Activated CD4-positive, alpha-beta T cell treated with anti-CD3 and anti-CD28 coated beads, Interleukin-2, amount 50 U/mL, for 48 hours (primary cell): ENCODE measurements around the gene MRPL37.
"Not testable (repeated sequence)": the region's sequence is repeated elsewhere in the genome, so short reads cannot be mapped to it uniquely, and the experiment has no call there.

ENCODE experiments used
- DNase-seq, 2 experiments: peaks; one replicate each; pipeline ENCODE4 v3.0.0-alpha.2; 2020

The MRPL37 gene

GRCh38 chr1:54199765-54200518, at the start of gene MRPL37, which contains the start of gene CYB5RL:
Gene MRPL37 (plus strand): TSS chr1:54200167. CDS start chr1:54200244, 77 bp downstream.
Gene CYB5RL (minus strand): TSS chr1:54200030. CDS start chr1:54195616, 4,414 bp downstream.
- DNase-seq, result peak; percentile 88 to 91

GRCh38 chr1:54151013-54151412, 49.0 kb upstream of the MRPL37 start:
- no peak for DNase-seq

- DNase-seq, result no peak
These were observed 47.3 kb upstream of the MRPL37 start, which contains the start of gene CDCP2 for GRCh38 chr1:54152696-54153095. Gene CDCP2 (minus strand): TSS chr1:54153000. CDS start chr1:54152922, 78 bp downstream.

GRCh38 chr1:54153535-54154439, 46.2 kb upstream of the MRPL37 start:
- no peak for DNase-seq

- DNase-seq, result no peak
These were observed 43.8 kb upstream of the MRPL37 start for GRCh38 chr1:54156201-54156600.

GRCh38 chr1:54156986-54157385, 43.0 kb upstream of the MRPL37 start:
- DNase-seq, result no peak

GRCh38 chr1:54157401-54157800, 42.6 kb upstream of the MRPL37 start:
- no peak for DNase-seq

GRCh38 chr1:54158071-54158470, 41.9 kb upstream of the MRPL37 start:
- DNase-seq, result no peak

GRCh38 chr1:54159733-54160316, 40.1 kb upstream of the MRPL37 start:
- no peak for DNase-seq

GRCh38 chr1:54160351-54160750, 39.6 kb upstream of the MRPL37 start:
- no peak for DNase-seq

GRCh38 chr1:54161495-54162168, 38.3 kb upstream of the MRPL37 start:
- no peak for DNase-seq

- DNase-seq, result no peak
These were observed 36.9 kb upstream of the MRPL37 start for GRCh38 chr1:54163051-54163450.

GRCh38 chr1:54163573-54163972, 36.4 kb upstream of the MRPL37 start:
- no peak for DNase-seq

GRCh38 chr1:54165146-54165545, 34.8 kb upstream of the MRPL37 start:
- DNase-seq, result no peak

GRCh38 chr1:54166357-54166756, 33.6 kb upstream of the MRPL37 start:
- not testable (repeated sequence) for DNase-seq

- DNase-seq, result no peak
These were observed 32.4 kb upstream of the MRPL37 start for GRCh38 chr1:54167422-54168139.

GRCh38 chr1:54168206-54168965, 31.6 kb upstream of the MRPL37 start:
- no peak for DNase-seq

- no peak for DNase-seq
These were observed 30.9 kb upstream of the MRPL37 start for GRCh38 chr1:54169068-54169467.

- no peak for DNase-seq
These were observed 29.0 kb upstream of the MRPL37 start for GRCh38 chr1:54171016-54171415.

- no peak for DNase-seq
These were observed 28.4 kb upstream of the MRPL37 start for GRCh38 chr1:54171606-54172005.
